NCI-H128 (cell line): Measurements from ENCODE around the gene CISTR.
"Not testable (repeated sequence)": the region's sequence is repeated elsewhere in the genome, so short reads cannot be mapped to it uniquely, and the experiment has no call there.

Experiments
- DNase-seq: peaks from one replicate; lab custom pipeline; 2025; ENCODE audit not compliant: unreplicated experiment; lab: John Stamatoyannopoulos, UW

The CISTR gene

GRCh38 chr12:53751336-53752191, at the start of gene CISTR:
TSS of gene CISTR (minus strand) at chr12:53751979.
- no peak for DNase-seq

- DNase-seq: no peak
Observed at GRCh38 chr12:53798575-53798974, 46.8 kb upstream of the CISTR start.

- DNase-seq: no peak
Observed at GRCh38 chr12:53795927-53796326, 44.1 kb upstream of the CISTR start.

GRCh38 chr12:53793221-53793620, 41.4 kb upstream of the CISTR start:
- no peak for DNase-seq

GRCh38 chr12:53791735-53792326, 40.1 kb upstream of the CISTR start:
- DNase-seq: no peak

GRCh38 chr12:53789570-53789969, 37.8 kb upstream of the CISTR start:
- DNase-seq: no peak

- DNase-seq: no peak
Observed at GRCh38 chr12:53788892-53789291, 37.1 kb upstream of the CISTR start.

GRCh38 chr12:53786411-53786810, 34.6 kb upstream of the CISTR start:
- DNase-seq: no peak

- no peak for DNase-seq
Observed at GRCh38 chr12:53785161-53785560, 33.4 kb upstream of the CISTR start.

GRCh38 chr12:53782093-53782703, 30.4 kb upstream of the CISTR start:
- no peak for DNase-seq

- DNase-seq: no peak
Observed at GRCh38 chr12:53781228-53781801, 29.5 kb upstream of the CISTR start.

GRCh38 chr12:53780323-53780722, 28.5 kb upstream of the CISTR start:
- DNase-seq: no peak

GRCh38 chr12:53779679-53780078, 27.9 kb upstream of the CISTR start:
- DNase-seq: not testable (repeated sequence)

GRCh38 chr12:53777936-53778644, 26.3 kb upstream of the CISTR start:
- DNase-seq: no peak

- DNase-seq: no peak
Observed at GRCh38 chr12:53777412-53777811, 25.6 kb upstream of the CISTR start.

GRCh38 chr12:53776872-53777271, 25.1 kb upstream of the CISTR start:
- no peak for DNase-seq

- no peak for DNase-seq
Observed at GRCh38 chr12:53775478-53776145, 23.8 kb upstream of the CISTR start.

GRCh38 chr12:53770281-53770680, 18.5 kb upstream of the CISTR start:
- no peak for DNase-seq

GRCh38 chr12:53768976-53769375, 17.2 kb upstream of the CISTR start:
- no peak for DNase-seq

GRCh38 chr12:53766881-53767280, 15.1 kb upstream of the CISTR start:
- DNase-seq: no peak

- no peak for DNase-seq
Observed at GRCh38 chr12:53765891-53766290, 14.1 kb upstream of the CISTR start.
